Activated naive CD4-positive, alpha-beta T cell treated with Interleukin-2 at 50 U/mL for 16 hours (primary cell): ENCODE results near the gene SUCNR1.
"Not testable (repeated sequence)": the region's sequence is repeated elsewhere in the genome, so short reads cannot be mapped to it uniquely, and the experiment has no call there.

ENCODE experiments used
- DNase-seq: peaks from one replicate; pipeline ENCODE4 v3.0.0-alpha.2; 2020

SUCNR1 gene

DNA sequence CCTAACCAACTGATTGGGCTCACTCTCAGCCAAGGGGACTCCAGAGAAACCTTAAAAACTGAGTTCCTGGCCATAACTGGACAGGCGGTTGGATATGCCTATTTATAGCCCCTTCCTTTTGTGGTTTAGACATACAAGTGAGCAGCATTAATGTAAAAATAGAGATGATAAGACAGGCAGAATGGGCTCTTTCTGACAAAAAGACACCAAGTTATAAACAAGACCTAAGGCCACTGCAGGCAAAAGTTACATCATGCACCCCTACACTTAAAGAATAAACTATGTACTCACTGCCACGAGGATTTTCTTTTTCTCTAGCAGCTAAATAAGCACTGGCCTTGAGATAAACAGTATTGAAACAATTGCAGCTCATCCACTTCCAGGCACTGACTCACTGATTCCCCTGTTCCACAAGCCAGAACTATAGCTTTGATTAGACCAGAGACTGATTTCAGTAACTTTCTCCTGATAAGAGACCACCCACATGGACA lies 30.1 kb downstream of the SUCNR1 start:
- DNase-seq = no peak

DNA sequence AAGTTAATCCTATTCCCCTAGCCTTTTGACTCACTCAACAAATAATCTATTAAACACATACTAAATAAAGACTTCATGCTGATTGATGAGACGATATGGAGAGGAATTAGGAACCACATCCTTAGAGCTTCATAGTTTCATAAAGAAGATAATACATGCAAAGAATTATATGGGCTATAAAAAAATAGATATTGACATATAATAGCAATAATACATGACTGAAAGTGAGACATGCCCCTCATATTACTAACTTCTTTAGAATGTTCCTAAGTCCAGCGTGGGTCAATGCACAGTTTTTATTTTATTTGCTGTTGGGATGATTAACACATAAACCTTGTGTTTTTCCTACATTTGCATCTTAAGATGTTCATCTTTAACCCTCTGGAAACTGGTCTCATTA lies 32.2 kb downstream of the SUCNR1 start:
- no peak for DNase-seq

GRCh38 chr3:151906751-151907150 lies 33.3 kb downstream of the SUCNR1 start:
- no peak for DNase-seq

- no peak for DNase-seq
These were observed 35.0 kb downstream of the SUCNR1 start for GRCh38 chr3:151908399-151908798.

GRCh38 chr3:151909681-151910405 lies 36.4 kb downstream of the SUCNR1 start:
- no peak for DNase-seq

DNA sequence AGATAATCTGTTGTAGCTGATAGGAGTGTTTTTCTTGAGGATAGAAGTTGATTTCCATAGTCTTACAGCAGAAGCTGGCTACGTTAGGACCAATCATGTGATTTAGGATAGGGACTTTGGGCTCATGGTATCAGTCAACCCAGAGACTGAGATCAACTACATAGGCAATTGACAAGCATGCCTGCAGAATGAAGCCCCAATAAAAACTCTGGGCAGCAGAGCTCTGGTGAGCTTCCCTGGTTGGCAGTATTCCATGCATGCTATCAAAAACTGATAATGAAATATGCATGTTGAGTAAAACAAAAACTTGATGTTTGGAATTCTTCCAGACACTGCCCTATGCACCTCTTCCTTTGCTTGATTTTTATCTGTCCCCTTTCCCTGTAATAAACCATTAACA lies 38.0 kb downstream of the SUCNR1 start:
- no peak for DNase-seq

GRCh38 chr3:151912028-151912427 lies 38.6 kb downstream of the SUCNR1 start:
- DNase-seq = no peak

- DNase-seq = no peak
These were observed 43.3 kb downstream of the SUCNR1 start for GRCh38 chr3:151916781-151917180.

DNA sequence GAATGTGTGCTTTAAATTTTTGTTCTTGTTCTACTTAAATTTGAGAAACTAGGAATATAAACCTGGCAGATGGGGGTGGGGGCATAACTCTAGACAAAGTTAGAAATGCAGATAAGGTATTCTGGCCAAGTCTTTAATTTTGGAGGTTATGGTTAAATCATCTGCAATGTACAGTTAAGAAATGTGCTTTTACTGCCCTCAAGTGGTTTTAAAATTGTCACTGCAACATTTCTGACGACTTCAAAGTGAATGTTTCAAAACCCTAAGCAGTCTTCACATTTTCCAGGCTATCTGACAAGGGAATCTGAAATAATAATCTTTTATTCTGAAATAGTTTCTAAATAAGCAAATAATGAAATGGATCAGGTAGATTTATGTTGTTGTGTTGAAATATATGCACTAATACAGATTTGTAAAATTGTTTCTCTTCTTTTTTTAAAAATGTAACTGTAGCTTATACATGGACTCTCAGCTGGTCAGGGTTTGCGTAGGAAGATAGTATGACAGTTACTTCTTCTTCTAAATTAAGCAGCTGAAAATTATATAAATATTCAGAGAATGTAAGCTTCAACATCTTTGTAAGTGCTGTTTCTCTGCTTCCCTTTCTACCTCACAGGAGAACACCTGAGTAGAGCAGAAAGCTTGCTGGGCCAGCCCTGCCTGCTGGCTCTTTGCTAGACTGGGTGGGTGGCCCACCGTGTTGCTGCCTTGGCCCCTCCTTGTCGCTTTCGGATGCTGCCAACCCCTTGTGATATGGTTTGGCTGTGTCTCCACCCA lies 45.0 kb downstream of the SUCNR1 start:
- no peak for DNase-seq

- DNase-seq = no peak
These were observed 45.5 kb downstream of the SUCNR1 start for GRCh38 chr3:151919030-151919328.

DNA sequence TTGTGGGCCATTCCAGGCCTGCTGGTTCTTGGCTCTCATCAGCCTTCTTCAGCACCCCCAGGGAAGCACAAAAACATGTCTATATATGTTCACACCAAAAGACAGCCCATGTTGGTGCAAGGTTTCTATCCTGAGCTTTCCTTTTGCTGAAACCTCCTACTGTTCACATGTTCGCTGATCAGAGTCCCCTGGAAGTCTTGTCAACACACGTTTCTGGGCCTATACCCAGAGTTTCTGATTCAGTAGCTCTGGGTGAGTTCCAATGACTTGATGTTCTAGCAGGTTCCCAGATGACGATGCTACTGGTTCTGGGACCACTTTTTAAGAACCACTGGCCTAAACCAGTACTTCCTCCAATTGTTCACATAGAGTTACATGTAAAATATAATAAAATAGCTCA lies 46.0 kb downstream of the SUCNR1 start:
- DNase-seq = no peak

DNA sequence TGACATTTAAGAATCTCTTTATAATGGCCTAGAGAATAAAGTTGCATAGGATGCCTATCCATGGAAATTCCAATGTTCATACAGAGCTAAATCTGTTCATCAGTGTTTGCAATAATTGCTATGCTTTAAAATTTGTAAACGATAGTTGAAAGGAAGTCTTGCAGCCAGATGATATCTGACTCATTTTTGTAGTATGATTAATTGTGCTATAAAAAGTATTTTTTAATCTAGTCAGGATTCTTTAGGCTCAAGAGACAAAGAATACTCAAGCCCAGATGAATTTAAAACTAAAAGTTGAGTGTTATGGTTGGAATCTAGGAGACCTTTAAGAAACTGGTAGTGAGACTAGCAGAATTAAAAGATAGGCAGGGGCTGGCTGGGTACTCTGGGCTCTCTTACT lies 50.5 kb downstream of the SUCNR1 start:
- DNase-seq = no peak

- DNase-seq = no peak
These were observed 51.3 kb downstream of the SUCNR1 start for GRCh38 chr3:151924753-151925152.

DNA sequence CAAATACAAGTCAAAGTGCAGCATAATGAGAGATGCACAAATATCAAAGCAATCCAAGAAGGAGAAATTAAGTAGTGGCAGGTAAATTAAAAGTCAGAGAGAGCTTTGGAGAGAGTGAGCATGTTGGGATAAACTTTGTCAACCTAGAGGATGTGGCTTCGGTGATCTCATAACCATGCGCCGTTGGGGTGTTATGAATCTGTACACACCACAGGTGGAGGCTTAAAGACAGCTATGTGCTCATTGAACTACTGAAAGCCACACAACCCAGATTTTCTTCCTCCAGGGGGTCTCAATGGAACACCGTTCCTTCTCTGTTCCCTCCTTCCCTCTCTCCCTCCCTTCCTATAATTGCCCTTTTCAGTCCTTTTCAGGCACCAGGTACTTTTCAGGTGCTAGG lies 52.0 kb downstream of the SUCNR1 start:
- DNase-seq = no peak

GRCh38 chr3:151925876-151926275 lies 52.4 kb downstream of the SUCNR1 start:
- no peak for DNase-seq

- no peak for DNase-seq
These were observed 53.5 kb downstream of the SUCNR1 start for GRCh38 chr3:151926956-151927355.

DNA sequence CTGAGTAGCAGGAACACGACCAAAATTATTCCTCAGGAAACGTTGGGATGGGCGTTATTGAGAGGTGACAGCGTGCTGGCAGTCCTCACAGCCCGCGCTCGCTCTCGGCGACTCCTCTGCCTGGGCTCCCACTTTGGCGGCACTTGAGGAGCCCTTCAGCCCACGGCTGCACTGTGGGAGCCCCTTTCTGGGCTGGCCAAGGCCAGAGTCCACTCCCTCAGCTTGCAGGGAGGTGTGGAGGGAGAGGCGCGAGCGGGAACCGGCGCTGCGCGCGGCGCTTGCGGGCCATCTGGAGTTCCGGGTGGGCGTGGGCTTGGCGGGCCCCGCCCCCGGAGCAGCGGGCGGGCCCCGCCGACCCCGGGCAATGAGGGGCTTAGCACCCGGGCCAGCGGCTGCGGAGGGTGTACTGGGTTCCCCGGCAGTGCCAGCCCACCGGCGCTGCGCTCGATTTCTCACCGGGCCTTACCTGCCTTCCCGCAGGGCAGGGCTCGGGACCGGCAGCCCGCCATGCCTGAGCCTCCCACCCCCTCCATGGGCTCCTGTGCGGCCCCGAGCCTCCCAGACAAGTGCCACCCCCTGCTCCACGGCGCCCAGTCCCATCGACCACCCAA lies 54.6 kb downstream of the SUCNR1 start:
- DNase-seq = not testable (repeated sequence)

DNA sequence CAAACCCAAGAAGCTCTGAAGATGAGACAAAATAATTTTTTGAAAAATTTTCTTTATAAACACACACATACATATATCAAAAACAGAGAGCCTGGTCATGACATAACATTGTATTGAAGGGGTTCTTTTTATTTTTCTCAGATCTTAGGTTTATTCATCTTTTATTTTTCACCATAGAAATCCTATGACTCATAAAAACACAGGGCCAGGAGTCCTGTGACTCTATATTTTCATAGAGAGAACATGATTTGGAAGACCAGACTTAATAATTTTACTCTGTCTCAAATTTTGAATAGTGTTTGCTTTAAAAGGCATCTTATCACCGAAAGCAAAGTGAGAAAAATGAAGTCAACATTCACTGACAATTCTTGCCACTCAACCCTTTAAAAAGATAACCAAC lies 57.7 kb downstream of the SUCNR1 start:
- DNase-seq = no peak

DNA sequence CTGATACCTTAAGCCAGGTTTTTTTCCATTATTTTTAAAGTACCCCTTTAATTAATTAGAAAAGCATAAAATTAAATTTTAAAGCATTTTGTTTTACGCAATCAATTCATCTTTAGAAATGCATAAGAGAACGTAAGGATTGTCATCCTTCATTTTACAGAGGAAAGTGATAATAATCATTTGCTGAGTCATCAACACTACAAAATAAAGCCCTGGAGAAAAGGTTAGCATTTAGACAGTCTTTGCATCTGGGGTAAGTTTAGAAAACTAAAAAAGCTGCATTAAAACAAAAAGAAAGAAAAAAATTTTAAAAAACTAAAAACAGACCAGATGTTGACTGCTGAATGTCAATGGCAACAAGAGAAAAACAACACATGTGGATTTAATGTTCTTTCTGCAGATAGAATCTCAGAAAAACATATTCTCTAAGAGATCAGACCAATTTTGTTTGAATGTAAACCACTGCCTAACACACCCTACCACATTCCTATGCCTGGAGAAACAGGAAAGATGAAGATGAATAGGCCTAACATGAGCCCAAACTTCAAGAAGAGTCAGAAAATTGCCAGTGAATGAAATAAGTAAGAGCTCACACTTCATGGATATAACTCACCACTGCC lies 59.9 kb downstream of the SUCNR1 start:
- DNase-seq = no peak
